Measurements from ENCODE around the gene KLF9.

Gene KLF9

GRCh38 chr9:70422371-70423043 lies 8.1 kb upstream of the KLF9 start:
- DNase-seq (ENCODE audit: low read depth in 3 of 3, low spot score in 1 of 3) = no peak

DNA sequence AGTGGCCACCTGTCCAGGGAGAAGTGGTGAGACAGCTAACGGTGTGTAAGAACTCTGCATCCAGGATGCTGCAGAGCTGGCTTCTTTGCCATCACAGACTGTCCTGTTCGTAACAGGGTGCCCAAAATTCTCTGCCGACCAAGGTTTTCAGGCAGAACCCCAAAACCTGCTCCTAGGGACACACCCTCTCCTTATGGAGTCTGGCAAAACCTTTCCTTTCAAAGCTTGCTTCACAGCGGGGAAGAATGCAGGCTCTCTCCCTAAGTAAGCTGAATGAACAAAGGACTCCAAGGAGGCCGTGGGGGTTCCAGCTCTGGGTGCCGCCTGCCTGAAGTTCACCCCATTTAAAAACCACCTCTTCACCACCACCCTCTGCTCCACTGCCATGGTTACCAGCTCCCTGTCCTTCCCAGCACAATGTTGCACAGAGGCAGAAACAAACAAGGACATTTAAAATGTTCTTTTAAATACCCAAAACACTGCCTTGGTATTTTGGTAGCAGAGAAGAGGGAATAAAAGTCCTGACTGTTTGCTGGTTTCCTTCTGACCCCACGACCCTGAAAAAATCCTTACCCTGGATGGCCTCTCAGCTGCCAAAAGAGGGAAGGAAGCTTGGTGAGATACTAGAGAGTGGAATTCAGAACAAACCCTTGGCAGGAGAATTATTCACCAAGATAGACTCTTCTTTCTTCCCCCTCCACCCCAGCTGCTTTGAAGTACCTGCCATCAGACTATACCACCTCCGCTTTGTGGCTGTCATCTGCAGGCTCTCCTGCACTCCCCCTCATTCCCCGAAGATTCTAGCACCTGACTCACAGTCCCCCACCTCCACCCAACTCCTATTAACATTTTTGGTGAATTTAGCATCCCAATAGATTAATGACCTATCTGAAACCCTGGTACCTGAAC lies 7.1 kb upstream of the KLF9 start:
- peak in 2 of 3 donors; percentile 19 to 28 for DNase-seq (ENCODE audit: low read depth in 3 of 3, low spot score in 1 of 3)

- peak in 2 of 3 donors; percentile 29 to 54 for DNase-seq (ENCODE audit: low read depth in 3 of 3, low spot score in 1 of 3)
These were observed 6.2 kb upstream of the KLF9 start for GRCh38 chr9:70420441-70421271.

- peak; percentile 73 to 77 (median 76) for DNase-seq (ENCODE audit: low read depth in 3 of 3, low spot score in 1 of 3)
These were observed 5.3 kb upstream of the KLF9 start for GRCh38 chr9:70419556-70420440.

DNA sequence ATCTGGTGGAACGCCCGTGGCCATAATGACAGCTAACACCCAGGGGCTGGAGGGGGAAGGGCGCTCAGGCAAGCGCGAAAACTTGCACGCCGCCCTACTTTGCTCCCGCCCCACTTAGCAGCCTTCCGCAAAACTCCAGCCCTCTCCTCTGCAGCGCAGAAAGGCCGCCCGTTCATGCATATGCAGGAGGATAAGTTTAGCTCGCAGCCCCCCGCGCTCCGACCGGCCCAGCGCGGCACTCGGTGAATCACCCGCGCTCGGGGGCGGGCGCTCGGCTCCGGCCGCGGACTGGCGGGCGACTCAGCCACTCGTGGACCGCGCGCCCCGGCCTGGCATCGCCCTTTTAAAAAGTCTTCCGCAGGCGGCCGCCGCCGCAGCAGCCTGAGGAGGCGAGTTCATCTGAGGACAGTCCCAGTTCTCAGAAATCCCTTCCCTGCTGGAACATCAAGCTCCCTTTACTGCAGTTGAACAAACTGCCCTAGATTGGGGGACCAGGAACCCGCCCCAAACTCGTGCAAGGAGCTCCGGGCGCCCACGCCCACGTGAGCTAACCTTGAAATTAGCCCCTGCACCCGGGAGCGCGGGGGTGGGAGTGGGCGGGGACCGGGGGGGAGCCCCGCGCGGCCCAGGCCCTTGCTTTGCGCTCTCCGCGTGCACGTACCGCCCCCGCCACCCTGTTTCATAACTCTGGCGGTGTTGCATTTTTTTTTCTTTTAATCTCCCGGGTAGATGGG lies 4.5 kb upstream of the KLF9 start:
- DNase-seq (ENCODE audit: low read depth in 3 of 3, low spot score in 1 of 3) = peak; percentile 47 to 84 (median 70)

DNA sequence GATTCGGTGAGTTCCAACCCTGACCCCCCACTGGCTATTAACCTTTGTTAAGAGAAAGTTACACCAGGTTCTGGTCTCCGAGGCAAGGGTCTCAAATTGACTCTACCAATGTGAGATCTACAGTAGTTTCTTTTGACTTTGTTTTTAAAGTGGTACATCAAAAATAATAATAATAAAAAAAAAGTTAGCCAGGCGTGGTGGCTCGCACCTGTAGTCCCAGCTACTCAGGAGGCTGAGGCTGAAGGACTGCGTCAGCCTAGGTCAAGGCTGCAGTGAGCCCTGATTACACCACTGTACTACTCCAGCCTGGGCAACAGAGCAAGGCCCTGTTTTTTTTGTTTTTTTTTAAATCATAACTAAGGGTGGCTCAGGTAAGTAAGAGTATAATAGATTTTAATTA lies 1.0 kb upstream of the KLF9 start:
- no peak for DNase-seq (ENCODE audit: low read depth in 3 of 3, low spot score in 1 of 3)

DNA sequence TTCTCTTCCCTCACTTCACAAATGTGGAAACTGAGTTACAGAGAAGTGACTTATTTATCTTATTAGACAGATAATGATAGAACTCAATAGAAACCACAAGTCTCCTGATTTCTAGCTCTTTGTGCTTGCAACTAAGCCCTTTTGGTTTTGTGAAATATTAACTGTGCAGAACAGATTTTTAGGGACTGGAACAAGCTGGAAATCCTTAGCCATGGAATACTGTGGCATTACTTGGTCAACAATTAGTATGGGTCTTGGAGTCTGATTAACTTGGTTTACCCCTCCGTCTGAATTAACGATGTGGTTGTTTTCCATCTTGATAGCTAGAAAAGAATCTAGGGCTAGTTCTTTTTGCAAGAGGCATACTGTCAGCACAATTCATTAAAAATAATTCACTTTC lies 584 bp upstream of the KLF9 start:
- DNase-seq (ENCODE audit: low read depth in 3 of 3, low spot score in 1 of 3) = no peak

DNA sequence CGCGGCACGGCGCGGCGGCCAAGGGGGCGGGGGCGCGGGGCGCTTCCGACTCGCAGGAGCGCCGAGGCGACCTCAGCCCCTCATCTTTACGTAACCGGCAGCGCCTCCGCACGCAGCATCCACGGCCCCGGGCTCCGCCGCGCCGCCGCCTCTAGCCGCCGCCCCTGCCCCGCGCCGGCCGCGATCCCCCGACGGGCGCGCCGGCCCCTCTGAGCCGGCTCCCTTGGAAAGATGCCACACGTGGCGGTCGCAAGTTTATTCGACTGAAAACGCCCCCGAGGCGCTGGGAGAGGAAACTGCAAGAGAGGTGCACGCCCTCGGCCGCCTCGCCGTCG lies 1.0 kb downstream of the KLF9 start:
- DNase-seq (ENCODE audit: low read depth in 3 of 3, low spot score in 1 of 3) = no peak

GRCh38 chr9:70412832-70413463 lies 1.5 kb downstream of the KLF9 start:
- peak in 1 of 3 donors; percentile 26 for DNase-seq (ENCODE audit: low read depth in 3 of 3, low spot score in 1 of 3)

DNA sequence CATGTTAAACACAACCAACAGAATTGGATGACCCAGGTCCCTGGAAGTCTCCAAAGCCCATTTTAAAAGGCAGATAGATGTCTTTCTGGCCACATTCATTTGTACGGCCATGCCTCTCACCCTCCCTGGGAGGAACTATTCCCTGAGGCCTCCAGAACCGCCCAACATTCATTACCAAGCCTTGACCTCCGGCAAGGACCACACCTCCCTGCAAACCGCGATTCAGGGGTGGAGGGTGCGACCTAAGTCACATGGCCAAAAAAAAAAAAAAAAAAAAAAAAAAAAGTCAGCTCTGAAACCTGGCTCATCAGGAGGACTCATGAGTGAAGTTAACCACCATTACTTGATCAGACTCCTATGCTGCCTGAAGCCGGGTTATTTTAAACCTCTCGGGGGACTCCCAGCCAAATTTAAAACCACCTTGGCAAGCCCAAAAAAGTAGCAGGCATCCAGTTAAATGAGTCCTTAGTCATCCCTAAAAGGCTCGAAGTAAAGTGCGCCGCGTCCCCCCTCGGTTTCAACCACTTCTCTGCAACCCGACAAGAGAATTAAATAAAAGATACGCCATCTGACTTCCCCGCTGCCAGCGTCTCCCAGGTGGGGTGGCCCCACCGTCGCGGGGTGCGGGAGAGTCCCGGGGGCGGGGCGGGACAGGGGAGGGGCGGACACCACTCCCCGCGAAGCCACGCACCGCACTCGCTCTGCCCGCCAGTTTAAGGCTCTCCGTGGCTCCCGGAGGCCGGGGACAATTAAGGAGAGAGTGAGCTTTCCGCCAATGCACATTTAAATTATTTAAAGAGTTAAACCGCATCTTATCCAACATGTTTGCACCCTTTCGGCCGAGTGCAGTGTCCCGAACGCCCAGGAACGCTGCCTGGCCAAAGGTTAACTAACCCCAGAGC lies 2.3 kb downstream of the KLF9 start:
- peak in 2 of 3 donors; percentile 51 to 57 for DNase-seq (ENCODE audit: low read depth in 3 of 3, low spot score in 1 of 3)

DNA sequence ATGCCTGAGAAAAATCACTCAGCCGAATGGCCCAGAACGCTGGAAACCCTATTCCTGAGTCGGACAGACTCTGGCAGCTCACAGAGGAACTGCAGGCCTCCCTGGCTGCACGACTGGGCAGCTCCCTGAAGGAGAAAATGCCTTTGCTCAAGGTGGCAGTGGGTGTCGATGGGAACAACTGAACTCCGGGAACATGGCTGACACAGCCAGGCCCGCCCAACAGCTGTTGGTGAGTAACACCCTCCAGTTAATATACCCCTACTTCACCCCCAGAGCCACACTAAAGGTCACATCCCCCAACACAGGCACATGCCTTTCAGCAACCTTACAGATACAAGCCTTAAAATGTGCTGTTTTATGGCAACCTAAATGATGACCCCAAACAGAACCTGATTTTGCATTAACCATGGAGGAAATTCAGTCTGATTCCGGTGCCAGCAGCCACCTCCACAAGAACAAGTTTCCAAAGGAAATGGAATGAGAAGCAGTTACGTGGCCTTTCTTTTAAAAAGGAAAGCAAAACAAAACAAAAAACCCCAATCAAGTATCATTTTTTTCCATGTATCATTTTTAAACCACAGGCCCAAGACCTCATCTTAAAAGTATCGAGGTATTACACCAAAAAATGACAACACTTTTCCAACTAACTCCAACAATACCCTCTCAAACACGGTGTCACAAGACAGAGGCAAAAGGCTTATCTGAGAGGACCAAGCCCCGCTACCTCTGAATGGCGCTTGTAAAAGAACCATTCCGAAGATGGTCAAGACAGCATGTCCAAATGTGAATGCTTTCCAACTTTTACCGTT lies 3.1 kb downstream of the KLF9 start:
- no peak for DNase-seq (ENCODE audit: low read depth in 3 of 3, low spot score in 1 of 3)

DNA sequence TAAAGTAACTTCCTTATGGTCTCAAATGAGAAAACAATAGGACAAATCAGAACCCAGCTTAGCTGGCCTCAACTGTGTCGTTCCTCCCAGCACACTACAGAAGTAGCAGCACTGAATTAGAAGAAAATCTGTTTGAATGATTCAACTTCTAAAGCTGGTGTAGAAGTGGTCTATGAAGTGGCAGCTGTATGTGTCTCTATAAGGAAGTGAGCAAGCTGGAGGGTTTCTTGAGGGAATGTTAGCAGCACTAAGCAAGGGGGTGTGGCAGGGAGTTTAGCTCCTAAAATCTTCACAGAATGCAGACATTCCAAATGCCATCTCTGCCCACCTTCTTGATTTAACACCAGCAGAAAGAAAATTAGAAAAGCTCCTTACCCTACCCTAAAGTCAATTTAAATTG lies 4.1 kb downstream of the KLF9 start:
- DNase-seq (ENCODE audit: low read depth in 3 of 3, low spot score in 1 of 3) = no peak

DNA sequence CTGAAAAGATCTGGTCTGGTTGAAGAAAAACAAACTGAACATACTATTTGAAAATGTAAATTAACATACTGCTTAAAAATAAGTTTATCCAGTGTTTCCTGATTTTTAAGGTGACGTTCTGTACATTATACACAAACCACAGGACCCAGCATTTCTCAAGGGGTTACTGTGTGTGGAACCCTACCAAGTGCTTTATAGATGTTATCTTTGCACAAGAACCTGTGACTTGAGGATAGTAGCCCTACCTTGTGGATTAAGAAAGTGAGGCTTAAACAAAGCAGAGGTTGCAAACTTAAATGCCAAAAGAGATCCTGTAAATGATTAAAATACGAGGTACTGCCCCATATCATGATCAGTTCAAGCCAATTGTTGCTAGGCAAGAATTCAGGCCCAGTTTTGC lies 4.7 kb downstream of the KLF9 start:
- no peak for DNase-seq (ENCODE audit: low read depth in 3 of 3, low spot score in 1 of 3)

DNA sequence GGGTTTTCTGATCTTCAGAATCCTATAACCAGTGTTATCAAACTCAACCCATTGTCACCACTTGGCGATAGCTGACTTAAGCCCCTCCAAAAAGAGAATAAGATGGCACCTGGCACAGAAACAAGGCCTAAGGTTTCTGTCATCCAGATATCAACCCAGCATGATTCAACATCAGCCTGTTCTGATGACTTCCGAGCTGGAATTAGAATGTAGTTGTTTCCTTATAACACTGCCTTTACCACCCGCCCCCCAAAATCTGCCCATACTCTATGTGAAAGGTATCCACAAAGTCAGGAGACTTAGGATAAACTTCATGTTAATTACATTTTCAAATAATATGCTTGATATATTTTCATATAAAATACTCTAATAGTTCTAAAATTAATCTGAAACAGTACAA lies 5.2 kb downstream of the KLF9 start:
- DNase-seq (ENCODE audit: low read depth in 3 of 3, low spot score in 1 of 3) = no peak

- no peak for DNase-seq (ENCODE audit: low read depth in 3 of 3, low spot score in 1 of 3)
These were observed 5.9 kb downstream of the KLF9 start for GRCh38 chr9:70408393-70409040.

DNA sequence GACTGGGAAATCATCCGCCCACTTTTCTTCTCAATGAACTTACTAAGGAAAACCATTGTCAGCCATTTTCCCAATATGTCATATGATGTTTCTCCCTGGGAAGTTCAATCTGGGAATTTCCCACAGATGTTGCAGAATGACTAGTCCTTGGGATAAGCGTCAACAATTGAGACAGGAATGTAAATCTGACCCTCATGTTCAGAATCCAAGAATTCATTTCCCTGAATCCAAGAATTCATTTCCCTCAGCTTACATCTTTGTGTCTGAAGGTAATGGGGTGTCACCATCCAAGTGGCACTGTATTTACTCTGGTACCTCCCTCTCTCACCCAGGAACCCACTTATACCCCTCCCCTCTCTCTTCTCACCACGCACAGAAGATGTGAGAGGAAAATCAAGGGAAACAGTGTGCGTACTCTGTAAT lies 7.4 kb downstream of the KLF9 start:
- no peak for DNase-seq (ENCODE audit: low read depth in 3 of 3, low spot score in 1 of 3)

DNA sequence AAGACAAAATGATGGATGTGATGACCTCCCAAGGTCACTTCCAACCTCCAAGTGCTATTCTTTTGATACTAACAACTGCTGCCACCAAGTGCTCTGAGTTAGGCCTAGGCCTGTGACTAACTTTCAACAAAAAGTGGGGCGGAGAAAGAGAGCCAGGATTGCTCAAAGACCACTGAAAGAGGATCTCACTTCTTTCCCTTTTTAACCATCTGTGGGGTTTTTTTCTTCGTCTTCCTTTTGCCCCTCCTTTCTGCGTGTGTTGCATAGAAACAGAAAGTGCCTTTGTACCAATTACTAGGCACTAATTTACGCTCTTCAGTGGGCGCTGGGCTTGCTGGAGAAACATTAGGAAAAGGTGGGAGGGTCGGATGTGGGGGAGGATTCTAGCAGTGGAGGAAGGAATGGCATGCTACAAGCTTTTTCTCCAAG lies 8.0 kb downstream of the KLF9 start:
- no peak for DNase-seq (ENCODE audit: low read depth in 3 of 3, low spot score in 1 of 3)

Data from stimulated activated CD4-positive, alpha-beta T cell treated with anti-CD3 and anti-CD28 coated beads, TNF-alpha, amount 100 ng/mL, for 1 hour (primary cell).